Measurements from ENCODE around the gene LSM14B. TPM values are rescaled to one million over a fixed set of nuclear protein-coding genes. Genes with fewer than 3 reads are reported as not detected.
"Not testable (repeated sequence)": the region's sequence is repeated elsewhere in the genome, so short reads cannot be mapped to it uniquely, and the experiment has no call there.

The LSM14B gene
- total RNA-seq, 1 donor from 2014 or later: 51.7 TPM

DNA sequence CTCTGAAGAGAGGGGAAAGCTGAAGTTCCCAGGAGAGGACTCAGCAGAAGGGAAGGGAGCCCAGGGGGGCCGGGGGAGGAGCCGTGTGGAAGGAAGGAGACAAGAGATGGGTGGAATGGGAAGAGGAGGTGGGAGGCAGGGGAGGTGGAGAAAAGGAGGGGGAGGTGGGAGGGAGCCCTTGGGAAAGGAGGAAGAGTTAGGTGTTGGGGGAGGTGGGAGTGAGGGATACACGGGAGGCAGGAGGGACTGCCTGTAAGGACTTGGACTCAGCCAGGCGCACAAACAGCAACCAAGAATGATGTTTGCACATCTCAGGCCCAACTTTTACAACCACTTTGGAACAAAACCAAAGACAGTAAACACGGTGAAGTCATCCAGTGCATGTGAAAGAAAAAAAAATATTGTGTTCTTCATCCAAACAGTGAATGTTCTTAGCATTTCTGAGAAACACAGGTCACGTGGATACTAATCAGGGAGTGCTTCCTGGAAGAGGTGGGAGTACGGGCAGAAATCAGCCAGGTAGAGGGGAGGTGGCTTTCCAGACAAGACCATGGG is 17.4 kb upstream of the LSM14B start:
- DNase-seq (no peak), ATAC-seq (ENCODE audit: poor library complexity) (no peak)
- intact Hi-C loops (cut with DNase I): no loop called here

DNA sequence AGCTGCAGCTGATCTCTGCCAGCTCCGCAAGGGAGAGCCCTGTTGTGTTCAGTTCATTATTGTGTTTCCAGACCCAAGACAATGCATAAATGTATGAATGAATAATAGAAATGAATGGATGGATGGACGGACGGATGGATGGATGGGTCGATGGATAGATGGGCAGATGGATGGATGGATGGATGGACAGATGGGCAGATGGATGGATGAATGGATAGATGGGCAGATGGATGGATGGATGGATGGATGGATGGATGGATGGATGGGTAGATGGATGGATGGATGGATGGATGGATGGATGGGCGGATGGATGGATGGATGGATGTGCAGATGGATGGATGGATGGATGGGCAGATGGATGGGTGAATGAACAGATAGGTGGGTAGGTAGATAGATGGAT is 16.7 kb upstream of the LSM14B start:
- DNase-seq (no peak), ATAC-seq (ENCODE audit: poor library complexity) (no peak)
- intact Hi-C loops (cut with DNase I): no loop called here

DNA sequence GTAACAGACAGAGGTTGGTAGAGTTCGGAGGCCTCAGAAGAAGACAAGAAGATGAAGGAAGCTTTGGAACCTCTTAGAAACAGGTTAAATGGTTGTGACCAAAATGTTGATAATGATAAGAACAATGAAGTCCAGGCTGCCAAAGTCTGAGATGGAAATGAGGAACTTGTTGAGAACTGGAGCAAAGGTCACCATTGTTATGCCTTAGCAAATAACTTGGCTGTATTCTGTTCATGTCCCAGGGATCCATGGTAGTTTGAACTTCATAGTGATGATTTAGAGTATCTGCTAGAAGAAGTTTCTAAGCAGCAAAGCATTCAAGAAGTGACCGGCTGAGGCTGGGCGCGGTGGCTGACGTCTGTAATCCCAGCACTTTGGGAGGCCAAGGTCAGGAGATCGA is 11.1 kb upstream of the LSM14B start:
- ATAC-seq (ENCODE audit: poor library complexity): peak; percentile 46
- intact Hi-C loops (cut with DNase I): no loop called here

DNA sequence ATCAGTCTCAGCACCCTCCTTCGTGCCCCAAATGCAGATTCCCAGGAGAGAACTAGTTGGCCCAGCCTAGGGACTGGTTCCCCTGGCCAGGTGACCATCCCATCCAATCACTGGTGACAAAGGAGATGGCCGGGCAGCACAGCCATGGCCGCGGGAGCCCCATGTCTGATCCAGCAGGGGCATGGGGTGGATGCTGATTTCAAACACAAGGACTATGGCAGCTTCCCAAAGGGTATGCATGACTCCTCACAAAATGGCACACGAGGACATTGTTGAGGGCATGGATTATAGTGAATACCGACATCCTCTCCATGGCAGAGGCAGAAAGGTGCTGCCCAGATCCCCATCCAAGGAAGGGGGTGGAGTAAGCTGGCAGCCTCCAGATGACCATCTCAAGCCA is 9.9 kb upstream of the LSM14B start:
- intact Hi-C loops (cut with DNase I): no loop called here
- no peak for DNase-seq
- no peak for ATAC-seq (ENCODE audit: poor library complexity)

More for the DNA sequence above, 11.1 kb upstream of the LSM14B start:
- DNase-seq: no peak

DNA sequence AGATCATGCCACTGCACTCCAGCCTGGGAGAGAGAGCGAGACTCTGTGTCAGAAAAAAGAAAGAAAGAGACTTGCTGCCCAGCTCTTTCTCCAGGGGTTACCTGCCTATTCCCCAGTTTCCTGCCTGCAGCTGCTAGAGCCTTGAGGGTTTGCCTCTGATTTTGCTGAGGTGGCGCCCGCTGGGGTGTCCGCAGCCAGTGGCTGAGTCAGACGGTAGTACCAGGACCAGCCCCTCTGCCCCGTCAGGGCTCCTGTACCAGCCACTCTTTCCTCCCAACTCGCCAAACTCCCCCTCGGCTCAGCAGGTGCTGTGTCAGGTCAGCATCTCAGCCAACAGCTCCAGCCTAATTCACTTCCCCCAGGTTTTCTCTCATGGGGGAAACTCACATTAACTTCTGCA is 7.4 kb upstream of the LSM14B start:
- DNase-seq (no peak), ATAC-seq (ENCODE audit: poor library complexity) (no peak)
- intact Hi-C loops (cut with DNase I): no loop called here

DNA sequence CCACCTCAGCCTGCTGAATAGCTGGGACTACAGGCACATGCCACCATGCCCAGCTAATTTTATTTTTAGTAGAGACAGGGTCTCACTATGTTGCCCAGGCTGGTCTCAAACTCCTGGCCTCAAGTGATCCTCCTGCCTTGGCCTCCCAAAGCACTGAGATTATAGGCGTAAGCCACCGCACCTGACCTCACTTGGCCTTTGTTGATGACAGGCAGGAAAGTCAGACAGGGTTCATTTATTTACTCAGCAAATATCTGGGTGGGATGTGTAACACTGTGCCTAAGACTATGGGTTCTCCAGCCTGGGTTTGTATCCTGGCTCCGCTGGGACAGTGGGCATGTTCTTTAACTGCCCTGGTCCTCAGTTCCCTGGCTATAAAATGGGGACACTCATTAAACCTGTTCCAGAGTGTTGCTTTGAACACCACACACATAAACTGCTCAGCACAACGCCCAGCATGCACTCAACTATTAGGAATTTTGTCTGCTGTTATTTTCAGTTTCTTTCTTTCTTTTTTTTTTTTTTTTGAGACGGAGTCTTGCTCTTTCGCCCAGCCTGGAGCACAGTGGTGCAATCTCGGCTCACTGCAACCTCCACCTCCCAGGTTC is 6.4 kb upstream of the LSM14B start:
- DNase-seq; intact Hi-C loops (cut with DNase I); ATAC-seq (ENCODE audit: poor library complexity): not testable (repeated sequence)

GRCh38 chr20:62116558-62117361 is 5.5 kb upstream of the LSM14B start:
- DNase-seq (no peak), ATAC-seq (ENCODE audit: poor library complexity) (no peak)
- intact Hi-C loops (cut with DNase I): no loop called here

GRCh38 chr20:62117362-62117646 is 5.0 kb upstream of the LSM14B start:
- intact Hi-C loops (cut with DNase I): no loop called here
- ATAC-seq (ENCODE audit: poor library complexity): no peak
- DNase-seq: no peak

DNA sequence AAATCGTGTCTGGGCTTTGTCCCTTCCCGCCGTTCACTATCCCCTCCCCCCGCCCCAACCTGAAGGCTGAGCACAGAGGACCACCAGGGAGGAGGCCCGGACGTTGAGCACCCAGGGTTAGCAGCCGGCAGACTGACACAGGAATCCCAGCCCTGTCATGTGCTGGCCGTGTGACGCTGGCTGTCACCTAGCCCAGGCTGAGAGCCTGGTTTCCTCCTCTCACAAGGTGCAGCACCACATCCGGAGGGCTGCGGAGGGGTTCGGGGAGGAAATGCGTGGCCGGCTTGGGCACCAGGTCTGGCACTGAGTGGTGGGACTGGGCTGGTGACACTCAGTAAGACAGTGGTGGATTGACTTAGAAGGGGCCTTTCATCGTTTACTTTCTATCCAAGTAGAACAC is 4.6 kb upstream of the LSM14B start:
- peak; percentile 73 for DNase-seq
- intact Hi-C loops (cut with DNase I): no loop called here
- ATAC-seq (ENCODE audit: poor library complexity): peak; percentile 13

DNA sequence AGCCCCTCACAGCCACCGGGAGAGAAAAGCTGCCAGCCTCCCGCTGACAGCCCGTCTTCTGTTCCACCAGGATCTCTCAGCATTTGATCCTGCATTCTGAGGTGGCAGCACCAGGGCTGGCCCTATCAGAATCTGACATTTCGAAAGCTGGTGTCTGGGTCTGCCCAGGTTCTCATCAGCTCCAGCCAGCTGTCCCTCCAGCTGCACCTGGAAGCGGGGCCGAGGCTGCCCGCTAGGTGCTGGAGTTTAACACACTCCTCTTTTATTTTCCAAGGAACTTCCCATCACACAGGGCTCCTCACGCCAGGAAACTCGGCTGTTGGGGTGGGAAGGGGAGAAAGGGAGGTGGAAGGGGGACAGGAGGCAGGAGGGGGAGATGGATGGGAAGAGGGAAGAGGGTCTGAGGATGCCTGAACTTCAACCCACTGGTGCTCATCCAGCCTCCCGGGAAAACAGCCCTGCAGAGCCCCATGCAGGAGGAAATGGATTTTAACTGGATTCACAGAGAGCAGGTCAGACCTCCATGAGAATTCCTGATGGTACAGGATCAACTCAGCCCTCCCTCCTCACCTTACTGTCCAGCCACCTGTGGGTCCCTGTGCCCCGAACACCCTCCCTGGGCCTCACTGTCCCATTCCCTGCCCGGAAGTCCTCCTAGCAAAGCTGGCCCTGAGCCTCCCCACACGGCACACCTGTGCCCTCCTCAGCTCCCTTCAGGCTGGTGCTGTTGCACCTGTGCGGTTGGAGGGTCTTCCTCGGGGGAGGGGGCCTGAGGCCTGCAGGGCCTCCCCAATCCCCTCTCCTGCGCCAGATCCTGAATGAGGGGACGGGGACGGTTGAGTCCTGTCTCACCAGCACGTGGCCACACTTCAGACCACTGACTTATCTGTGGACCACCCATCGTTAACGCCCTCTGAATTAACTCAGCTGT is 3.9 kb upstream of the LSM14B start:
- no peak for DNase-seq
- intact Hi-C loops (cut with DNase I): no loop called here
- no peak for ATAC-seq (ENCODE audit: poor library complexity)

DNA sequence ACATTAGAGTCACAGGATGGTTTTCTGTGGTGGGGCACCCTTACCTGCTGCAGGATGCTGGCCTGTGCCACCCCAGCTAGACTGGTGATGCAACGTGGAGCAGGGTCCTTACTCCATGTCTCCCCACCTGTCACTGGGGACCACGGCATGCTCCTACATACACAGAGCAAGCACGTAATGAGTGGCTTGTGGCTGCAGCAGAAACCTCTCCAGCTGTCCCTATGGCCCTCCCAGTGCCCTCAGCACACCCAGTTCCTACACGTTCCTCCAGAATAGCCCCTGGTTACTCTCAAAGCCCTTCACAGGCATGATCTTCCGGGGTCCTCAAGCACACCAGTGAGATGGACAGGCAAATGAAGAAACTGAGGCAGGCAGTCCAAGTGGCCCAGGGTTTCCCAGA is 3.2 kb upstream of the LSM14B start:
- DNase-seq (no peak), ATAC-seq (ENCODE audit: poor library complexity) (no peak)
- intact Hi-C loops (cut with DNase I): no loop called here

DNA sequence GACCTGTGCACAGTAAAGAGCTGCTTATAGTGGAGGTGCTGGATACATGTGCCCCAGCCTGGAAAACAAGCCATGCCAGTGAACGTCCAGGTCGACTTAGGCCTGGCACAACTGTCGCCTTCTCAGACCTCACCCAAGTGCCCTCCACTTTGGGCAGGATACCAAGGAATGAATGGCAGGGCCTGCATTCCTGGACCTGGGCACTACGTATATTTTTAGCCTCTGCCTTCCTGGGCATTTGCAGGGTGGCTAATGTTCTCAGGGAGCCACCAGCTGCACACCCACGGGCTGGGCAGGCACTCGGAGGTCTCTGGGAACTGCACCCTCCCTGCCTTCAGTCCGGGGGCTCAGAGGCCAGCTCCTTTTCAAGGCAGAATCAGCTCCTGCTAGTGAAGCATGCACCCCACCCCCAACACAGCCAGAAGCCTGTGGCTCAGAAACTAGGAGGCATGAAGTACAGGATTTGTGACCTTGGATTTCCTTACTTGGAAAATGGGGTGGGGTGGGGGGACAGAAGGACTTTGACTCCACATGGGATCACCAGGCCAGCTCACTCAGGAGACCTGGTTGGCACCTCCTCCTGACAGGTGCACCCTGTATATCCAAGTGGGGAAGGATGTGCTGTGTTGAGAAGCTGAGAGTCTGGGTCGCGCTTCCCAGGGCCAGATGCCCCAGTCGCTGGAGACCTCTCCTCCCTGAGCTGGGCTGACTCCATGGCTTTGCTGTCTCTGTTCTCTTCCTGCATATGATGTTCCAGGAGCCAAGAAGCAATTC is 2.5 kb upstream of the LSM14B start:
- peak; percentile 37 for ATAC-seq (ENCODE audit: poor library complexity)
- peak; percentile 73 for DNase-seq
- intact Hi-C loops (cut with DNase I): loop anchor here (5.0 kb wide), 1 partner anchor 52 kb away; the partner anchor contains the start of gene TAF4

DNA sequence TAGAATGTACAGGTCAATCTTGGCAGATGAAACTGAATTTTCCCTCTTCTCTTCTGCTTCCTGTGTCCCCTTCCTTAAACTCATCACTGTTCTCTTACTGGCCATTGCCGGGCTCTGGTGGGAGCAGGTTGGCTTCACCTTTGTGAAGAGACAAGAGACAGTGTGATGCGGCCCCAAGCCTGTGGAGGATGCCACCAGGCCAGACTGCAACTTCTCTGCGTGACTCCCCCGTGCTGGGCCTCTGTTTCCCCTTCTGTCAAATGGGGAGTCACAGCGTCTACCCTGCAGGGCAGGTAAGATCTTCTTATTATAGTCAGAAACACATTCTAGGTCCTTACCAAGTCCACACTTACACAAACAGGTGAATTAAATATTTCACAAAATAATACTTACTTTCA is 1.9 kb upstream of the LSM14B start:
- intact Hi-C loops (cut with DNase I): loop anchor here (5.0 kb wide), 1 partner anchor 53 kb away; the partner anchor contains the start of gene TAF4
- ATAC-seq (ENCODE audit: poor library complexity): no peak
- DNase-seq: no peak

DNA sequence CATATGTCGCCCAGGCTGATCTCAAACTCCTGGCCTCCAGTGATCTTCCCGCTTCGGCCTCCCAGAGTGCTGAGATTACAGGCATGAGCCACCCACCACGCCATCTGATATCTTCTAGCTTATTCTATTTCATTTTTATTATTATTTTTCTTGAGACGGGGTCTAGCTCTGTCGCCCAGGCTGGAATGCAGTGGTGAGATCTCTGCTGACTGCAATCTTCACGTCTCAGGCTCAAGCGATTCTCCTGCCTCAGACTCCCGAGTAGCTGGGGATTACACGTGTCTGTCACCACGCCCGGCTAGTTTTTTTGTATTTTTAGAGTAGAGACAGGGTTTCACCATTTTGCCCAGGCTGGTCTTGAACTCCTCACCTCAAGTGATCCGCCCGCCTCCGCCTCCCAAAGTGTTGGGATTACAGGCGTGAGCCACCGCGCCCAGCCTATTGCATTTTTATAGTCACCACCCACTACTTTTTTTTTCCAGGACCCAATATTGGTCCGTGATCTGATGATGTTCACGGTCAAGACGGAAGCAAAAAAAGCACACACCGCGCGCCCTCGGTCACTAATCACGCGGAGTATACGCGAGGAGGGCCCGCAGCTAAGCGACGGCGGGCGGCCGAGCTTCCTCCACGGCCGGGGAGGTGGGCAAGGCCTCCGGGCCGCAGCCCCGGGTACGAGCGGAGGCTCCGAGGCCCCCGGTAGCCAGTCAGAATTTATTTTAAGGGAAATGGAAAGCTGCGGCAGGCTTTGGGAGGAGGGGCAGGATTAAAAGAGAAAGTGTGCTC is 1.1 kb upstream of the LSM14B start:
- ATAC-seq (ENCODE audit: poor library complexity): peak; percentile 6
- DNase-seq: no peak
- intact Hi-C loops (cut with DNase I): loop anchor here (5.0 kb wide), 1 partner anchor 54 kb away; the partner anchor contains the start of gene TAF4

GRCh38 chr20:62122654-62123449 is 577 bp downstream of the LSM14B start:
- intact Hi-C loops (cut with DNase I): loop anchor here (5.0 kb wide), 1 partner anchor 56 kb away; the partner anchor contains the start of gene TAF4
- DNase-seq (no peak), ATAC-seq (ENCODE audit: poor library complexity) (no peak)

- intact Hi-C loops (cut with DNase I): loop anchor here (5.0 kb wide), 1 partner anchor 56 kb away; the partner anchor contains the start of gene TAF4
- DNase-seq (no peak), ATAC-seq (ENCODE audit: poor library complexity) (no peak)
Observed at GRCh38 chr20:62123450-62124118, 1.3 kb downstream of the LSM14B start.
